HG02943 (cell line): ENCODE data around the gene MAST2.
"Not testable (repeated sequence)": the region's sequence is repeated elsewhere in the genome, so short reads cannot be mapped to it uniquely, and the experiment has no call there.

ENCODE experiments used
- ATAC-seq: cut with Tn5 transposase; IDR thresholded peaks from one replicate; pipeline ENCODE4 v1.9.1; 2021; ENCODE audit warnings: mild to moderate bottlenecking, low read depth, moderate library complexity; ENCODE audit not compliant: unreplicated experiment

MAST2 gene

DNA sequence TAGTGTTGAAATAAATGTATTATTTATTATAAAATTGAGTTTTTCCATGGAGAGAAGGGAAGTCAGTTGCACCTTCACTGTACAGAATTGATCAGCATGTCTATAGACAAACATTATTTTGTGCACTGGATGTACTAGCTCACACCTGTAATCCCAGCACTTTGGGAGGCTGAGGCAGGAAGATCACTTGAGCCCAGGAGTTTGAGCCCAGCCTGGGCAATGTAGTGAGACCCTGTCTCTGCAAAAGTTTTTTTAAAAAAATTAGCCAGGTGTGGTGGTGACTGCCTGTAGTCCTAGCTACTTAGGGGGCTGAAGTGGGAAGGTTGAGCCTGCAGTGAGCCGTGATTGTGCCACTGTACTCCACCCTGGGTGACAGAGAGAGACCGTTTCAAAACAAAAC is 87.7 kb downstream of the MAST2 start:
- ATAC-seq = no peak

DNA sequence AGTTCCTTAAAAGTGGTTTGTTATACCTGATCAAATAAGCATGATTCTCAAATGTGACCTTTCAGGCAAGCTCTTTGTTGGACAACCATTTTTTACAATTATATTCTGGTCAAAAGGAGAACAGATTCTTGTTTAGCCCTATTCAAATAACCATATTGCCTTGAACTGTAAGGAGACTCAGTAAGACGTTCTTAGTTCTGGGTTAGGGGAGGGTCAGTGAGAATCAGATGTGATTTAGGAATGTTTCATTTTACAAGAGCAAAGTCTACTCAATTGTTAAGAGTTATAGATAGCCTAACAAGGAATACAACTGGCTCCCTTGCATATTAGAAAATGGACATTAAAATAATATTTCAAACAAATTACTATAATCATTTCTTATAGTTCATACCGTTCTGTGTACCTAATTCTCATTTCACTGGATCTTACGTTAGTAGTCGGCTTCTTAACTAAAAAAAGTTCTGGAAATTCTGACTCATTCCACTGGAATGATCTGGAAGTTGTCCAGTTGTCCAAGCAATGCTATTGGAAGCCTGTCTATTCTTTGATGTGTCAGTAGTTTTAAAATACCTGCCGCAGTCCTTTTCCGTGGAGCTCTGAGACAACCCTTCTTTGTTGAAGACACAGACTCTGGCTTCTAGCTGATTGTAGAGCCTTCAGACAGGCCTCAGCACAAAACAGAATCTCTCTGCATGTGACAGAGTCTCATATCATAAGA is 88.8 kb downstream of the MAST2 start:
- ATAC-seq = no peak

DNA sequence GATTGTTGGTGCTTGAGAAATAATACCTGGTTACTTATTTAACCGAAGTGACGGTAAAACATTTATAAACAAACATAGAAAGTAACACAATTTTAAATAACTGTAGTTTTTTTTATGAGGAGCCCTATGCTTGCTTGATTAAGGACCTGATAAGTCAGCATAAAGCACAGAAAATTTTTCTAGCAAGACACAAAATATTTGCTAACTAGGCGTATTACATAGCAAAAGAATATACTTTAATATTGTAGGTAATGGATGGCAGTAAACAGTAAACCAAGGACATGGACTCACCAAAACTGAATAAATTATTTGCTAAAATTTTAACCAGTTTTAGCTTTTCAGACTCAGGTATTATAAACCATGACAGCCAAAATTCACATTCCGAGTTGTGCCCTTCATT is 90.9 kb downstream of the MAST2 start:
- no peak for ATAC-seq

DNA sequence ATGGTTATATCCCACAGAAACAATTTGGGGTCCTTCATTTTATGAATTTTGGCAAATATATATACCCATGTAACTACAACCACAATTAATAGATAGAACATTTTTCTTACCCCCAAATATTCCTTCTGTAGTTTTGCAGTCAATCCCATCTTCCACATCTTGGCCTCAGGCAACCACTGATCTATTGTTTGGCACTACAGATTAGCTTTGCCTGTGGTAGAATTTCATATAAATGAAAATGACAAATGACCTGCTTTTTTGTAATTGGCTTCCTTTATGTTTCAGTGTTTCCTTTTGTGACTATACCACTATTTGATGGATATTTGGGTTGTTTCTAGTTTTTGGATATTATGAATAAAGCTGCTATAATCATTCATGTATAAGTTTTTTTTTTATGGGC is 91.5 kb downstream of the MAST2 start:
- ATAC-seq = no peak

DNA sequence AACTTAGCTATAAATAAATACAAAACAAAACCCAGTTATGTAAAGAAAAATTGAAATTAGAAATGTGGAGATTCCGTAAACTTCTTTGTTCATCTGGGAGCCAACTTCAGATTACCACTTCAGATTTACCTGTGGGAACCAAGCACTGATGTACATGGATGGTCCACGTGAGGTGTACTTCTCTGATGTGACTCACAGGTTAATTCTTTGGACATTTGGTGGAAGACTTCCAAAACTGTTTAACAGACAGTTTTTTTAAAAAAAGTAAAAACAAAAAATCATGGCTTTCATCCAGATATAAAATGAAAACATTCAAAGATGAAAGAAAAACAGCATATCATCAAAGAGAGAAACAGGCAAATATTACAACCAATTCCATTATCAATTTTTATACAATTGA is 92.0 kb downstream of the MAST2 start:
- ATAC-seq = no peak

DNA sequence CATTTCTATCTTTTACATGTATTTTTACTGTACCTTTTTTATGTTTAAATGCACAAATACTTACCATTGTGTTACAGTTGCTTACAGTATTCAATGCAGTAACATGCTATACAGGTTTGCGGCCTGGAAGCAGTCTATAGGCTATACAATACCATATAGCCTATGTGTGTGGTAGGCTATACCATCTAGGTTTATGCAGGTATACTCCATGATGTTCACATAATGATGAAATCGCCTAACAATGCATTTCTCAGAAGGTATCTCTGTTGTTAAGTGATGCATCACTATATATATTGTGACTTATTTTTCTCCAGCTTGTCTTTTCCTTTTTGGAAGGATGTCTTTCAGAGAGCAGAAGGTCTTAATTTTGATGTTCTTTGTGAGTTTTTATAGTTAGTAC is 103.5 kb downstream of the MAST2 start:
- ATAC-seq = no peak

DNA sequence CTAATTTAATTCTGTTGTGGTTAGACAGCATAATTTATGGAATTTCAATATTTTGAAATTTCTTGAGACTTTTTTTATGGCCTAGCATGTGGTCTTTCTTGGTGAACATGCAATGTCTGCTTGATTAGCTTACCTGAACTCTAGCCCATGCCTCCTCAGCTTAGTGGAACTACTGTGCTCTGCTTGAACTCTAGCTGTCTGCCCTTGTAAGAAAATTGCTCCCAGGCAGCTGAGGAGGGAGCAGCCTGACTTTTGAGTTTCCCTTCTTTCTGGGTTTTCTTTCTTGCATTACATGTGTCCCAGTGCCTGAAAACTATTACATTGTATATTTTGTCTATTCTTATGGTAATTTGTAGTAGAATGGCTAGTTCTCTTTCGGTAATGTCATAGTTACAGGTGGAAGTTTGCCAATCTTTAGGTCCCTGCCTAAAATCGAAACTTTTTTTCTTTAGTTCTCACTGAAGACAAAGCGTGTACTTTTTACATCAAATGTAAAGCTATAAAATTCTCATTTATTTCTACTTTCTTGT is 105.3 kb downstream of the MAST2 start:
- no peak for ATAC-seq

DNA sequence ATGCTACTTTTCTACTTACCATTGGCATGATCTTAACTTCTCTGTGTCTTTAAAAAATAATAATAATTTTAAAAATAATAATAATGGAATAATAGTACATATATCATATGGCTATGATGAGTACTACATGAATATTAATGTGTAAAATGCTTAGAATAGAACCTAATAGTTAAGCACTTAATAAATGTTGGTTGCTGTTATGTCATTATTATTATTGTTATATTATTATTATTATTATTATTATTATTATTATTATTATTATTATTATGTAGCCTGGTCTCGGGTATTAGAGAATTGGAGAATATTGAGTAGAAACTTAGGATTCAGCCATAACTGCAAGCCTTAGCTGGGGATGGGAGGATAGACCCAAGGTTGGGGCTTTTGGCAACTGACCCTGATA is 108.2 kb downstream of the MAST2 start:
- no peak for ATAC-seq

DNA sequence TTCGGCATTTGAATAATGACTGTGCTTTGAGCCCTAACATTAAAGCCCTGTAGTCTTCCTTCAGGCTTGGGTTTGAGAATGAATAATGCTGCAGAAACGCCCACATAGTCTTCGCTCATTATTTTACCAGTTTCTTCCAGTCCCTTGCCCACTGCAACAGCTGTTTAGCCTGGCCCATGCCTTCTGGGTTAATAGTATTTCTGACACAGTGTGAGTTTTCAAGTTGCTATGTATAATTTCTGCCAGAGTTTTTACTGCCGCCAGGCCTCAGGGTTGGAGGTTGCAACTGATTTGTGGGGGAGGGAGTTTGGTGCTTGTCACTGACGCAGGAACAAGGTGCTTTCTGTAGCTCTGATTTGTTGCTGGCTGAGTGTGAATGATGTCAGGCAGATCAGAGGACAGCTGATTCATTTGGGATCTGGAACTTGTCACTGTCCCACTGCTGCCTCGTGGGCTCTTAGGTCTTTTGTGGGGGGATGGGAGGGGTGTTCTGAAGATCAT is 109.8 kb downstream of the MAST2 start:
- no peak for ATAC-seq

DNA sequence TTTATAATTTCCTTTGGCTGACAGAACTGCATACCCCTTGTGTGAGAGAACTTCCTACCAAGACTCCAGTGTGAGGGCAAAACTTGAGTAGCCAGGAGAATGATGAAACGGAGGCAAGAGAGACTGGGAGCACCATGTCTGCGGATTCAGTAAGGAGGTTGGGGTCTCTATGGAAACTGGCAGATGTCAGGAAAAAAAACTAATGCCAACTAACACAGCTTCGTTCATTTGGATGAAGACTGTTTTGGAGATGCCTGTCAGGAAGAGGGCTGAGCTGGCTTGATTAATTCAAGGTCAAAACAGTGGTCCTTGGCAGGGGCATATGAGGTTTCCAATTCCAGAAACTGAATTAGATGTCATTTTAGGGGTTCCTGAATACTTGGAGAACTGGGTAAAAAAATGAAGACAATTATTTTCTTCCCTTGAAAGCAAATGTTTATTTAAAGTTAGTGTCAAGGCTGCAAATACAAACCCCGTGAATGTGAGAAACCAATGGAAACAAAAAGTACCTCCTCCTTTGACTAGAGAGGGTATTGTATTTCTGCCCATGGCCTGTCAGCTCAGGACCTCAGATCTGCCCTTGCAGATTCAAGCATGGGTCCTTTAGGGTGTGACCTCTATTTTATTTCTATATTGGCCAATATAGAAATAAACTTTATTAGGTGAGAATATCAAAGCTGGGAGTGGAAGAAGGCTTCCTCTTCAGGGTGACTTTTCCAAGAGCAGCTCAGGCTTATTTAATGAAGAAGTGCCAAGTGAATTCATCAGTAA is 110.5 kb downstream of the MAST2 start:
- no peak for ATAC-seq

DNA sequence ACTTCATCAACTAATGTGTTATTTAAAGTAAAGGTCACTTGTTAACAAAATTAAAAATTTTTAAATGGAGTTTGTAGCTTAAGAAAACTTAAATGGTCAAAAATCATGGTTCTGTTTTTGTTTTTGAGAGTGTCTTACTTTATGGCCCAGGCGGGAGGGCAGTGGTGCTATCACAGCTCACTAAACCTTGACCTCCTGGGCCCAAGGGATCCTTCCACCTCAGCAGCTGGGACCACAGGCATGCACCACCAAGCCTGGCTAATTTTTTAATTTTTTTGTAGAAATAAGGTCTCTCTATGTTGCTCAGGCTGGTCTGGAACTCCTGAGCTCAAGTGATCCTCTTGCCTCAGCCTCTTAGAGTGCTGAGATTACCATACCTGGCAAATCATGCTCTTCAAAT is 111.4 kb downstream of the MAST2 start:
- no peak for ATAC-seq

DNA sequence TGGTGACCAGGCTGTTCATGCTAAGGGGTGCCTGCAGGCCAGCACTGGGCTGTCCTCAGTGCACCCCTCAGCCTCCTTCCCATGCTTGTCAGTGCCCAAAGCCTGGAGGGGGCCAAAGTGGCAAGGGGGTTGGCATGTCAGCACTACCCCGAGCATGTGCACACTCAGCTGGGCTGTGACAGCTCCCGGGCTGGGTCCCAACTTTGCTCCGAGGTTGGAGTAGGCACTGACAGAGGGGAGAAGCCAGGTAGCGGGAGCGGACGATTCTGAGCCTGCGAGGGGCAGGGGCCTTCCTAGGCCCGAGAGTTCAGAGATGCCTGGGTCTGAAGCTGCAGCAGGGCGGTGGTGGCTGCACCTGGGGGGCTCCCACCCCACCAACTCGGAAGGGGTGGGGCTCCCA is 119.0 kb downstream of the MAST2 start:
- no peak for ATAC-seq

DNA sequence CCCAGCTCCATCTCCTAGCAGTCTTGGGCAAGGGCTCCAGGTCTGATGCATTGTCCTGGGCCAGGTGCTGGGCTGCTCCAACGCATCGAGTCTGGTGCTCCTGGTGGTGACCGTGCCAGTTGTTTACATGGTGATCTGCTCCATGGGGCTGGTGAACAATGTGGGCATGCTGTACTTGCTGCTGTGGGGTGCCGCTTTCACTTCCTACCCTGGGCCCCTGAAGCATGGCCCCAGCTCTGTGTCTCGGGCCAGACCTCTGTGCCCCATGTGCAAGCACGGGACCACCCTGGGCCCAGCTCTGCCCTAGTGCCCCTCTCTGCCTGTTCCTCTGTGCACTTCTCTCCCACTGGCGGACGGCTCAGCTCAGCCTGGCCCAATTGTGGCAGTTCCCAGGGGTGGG is 119.4 kb downstream of the MAST2 start:
- no peak for ATAC-seq

DNA sequence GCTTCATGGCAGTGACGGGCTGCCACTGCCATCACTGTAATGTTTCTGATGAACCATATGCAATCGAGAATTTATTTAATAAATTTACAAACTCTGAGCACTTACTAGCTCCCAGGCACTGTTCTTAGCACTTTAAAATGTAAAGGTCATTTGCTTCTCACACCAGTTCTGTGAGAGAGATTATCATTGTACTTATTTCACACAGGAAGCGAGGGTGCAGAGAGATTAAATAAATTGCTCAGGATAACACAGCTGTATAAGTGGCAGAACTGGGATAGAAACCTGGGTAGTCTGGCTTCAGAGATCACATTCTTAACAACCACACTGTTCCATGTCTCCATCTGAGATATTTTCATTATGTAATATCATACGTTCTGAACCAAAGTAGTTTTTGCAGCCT is 119.9 kb downstream of the MAST2 start:
- ATAC-seq = no peak

DNA sequence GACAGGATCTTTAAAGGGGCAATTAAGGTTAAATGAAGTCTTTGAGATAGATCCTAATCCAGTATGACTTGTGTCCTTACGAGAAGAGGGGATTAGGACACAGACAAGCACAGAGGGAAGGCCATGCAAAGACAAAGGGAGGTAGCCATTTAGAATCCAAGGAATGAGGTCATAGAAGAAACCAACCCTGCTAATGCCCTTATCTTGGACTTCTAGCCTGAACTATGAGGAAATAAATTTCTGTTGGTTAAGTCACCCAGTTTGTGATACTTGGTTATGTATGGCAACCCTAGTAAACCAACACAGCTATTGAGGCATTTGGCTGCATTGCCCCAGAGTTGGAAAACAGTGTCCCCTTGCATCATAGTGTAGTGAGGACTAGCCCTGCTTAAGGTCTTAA is 121.3 kb downstream of the MAST2 start:
- no peak for ATAC-seq

DNA sequence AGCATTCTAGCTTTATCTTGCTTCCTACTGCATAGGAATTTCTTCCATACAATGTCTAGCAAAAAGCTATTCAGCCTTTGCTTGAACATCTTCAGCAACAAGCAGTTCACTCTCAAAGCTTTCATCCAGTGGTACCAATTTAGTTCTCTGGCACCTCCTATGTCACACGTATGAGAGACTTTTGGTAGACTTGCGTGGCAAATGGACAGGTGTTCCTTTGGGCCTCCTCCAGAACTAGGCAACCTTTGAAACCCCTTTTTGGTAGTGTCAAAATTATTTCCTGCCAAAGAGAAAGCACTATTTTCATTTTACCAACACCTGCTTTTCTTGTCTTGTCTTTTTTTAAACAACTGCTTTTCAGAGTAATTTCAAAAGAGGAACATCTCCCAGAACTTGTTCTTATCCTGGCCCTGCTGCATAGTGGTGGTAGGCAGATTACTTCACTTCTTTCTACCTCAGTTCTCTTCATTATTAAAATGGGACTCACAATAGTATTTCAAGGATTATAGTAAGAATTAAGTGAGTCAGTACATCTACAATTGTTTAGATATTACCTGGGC is 122.4 kb downstream of the MAST2 start:
- no peak for ATAC-seq

DNA sequence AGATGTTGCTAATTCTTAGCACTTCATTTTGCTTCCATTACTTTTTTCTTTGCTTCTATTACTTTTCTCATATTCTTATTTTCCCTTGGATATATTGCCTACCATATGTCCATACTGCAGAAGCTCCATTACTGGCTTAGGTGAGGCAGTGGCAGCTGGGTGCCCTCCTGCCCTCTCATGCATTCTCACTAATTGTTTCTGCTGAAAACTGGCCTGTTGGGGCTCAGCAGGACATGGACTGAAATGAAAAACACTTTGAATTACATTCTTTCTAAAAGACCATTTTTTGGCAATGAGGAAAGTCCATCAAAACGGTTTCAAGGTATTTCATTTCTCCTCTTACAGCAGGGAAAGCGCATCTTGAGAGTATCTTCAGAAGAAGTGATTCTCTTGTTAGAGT is 122.9 kb downstream of the MAST2 start:
- ATAC-seq = no peak

DNA sequence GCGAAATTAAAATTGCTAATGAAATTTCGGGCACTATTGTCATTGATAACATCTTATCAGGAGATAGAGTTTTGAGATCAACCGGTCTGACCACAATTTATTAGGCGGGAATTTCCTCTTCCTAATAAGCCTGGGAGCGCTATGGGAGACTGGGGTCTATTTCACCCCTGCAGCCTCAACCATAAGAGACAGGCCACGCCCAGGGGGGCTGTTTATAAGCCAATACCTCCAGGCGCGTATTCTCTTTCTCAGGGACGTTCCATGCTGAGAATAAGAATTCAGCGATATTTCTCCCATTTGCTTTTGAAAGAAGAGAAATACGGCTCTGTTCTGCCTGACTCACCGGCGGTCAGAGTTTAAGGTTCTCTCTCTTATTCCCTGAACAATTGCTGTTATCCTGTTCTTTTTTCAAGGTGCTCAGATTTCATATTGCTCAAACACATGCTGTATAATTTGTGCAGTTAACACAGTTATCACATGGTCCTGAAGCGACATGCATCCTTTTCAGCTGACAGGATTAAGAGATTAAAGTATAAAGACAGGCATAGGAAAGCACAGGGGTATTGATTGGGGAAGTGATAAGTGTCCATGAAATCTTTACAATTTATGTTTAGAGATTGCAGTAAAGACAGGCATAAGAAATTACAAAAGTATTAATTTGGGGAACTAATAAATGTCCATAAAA is 124.0 kb downstream of the MAST2 start:
- ATAC-seq = not testable (repeated sequence)

DNA sequence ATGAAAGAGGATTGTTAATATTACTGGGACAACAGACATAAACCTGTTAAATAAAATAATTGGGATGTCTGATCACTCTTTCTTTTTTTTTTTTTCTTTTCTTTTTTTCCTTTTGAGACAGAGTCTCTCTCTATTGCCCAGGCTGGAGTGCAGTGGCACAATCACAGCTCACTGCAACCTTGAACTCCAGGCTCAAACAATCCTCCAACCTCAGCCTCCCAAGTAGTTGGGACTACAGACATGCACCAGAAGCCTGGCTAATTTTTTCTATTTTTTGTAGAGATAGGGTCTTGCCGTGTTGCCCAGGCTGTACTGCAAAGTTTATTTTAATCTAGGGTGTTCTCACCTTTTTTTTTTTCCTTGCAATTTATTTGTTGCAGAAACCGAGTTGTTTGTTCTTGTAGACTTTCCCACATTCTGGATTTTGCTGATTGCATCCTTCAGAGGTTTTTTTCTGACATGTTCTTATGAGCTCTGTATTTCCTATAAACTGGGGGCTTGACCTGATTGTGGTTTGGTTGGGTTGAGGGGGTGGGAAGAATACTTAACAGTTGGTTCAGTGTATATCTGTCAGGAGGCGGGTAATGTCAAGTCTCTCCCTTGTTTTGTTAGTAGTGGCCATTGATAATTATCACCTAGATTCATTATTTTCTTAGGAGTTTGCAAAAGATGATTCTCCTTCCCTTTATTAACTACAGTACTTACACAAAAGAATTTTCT is 125.2 kb downstream of the MAST2 start:
- no peak for ATAC-seq

DNA sequence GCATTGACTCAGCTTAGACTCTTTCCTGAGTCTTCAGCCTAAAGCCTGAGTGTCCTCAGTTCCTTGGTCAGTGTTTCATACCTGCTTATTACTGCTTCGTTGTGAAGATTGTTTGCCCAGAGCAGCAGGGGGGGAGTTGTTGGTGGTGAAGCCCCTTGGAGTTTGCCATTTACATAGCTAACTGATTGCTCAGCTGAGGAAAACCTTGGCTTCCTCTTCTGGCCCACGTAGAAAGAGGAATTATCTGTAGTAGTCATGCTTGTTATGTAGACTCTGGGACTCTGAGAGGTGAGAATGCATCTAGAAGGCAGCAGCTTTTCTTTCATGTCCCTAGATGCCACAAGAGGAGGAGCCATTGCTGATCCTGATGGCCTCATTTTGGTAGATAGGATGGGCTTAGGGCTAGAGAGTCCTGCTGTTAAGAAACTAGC is 125.9 kb downstream of the MAST2 start:
- ATAC-seq = no peak
